ENCODE results near the gene ZNF620.
"Not testable (repeated sequence)": the region's sequence is repeated elsewhere in the genome, so short reads cannot be mapped to it uniquely, and the experiment has no call there.

Gene ZNF620

GRCh38 chr3:40532252-40532651 lies 26.4 kb downstream of the ZNF620 start:
- TF ChIP-seq CTCF (IDR thresholded peaks at IDR 0.05; ENCODE audit: insufficient read depth, low read length, missing control alignments) = no peak
- POLR2A ChIA-PET = no interaction called here
- CTCF ChIA-PET = no interaction called here
- H3K4me3 ChIP-seq (ENCODE audit: low read depth, low read length) = no peak overlapping the region
- DNase-seq (ENCODE audit: low read depth, low spot score) = no peak

GRCh38 chr3:40534283-40534682 lies 28.4 kb downstream of the ZNF620 start:
- DNase-seq (ENCODE audit: low read depth, low spot score) = no peak
- H3K4me3 ChIP-seq (ENCODE audit: low read depth, low read length) = no peak overlapping the region
- CTCF ChIA-PET = no interaction called here
- TF ChIP-seq CTCF (IDR thresholded peaks at IDR 0.05; ENCODE audit: insufficient read depth, low read length, missing control alignments) = no peak
- POLR2A ChIA-PET = no interaction called here

- ChIA-PET CTCF (no interaction called here), POLR2A (no interaction called here)
- no peak overlapping the region for H3K4me3 ChIP-seq (ENCODE audit: low read depth, low read length)
- no peak for TF ChIP-seq CTCF (IDR thresholded peaks at IDR 0.05; ENCODE audit: insufficient read depth, low read length, missing control alignments)
- no peak for DNase-seq (ENCODE audit: low read depth, low spot score)
These were observed 41.0 kb downstream of the ZNF620 start for GRCh38 chr3:40546816-40547215.

GRCh38 chr3:40550167-40550566 lies 44.3 kb downstream of the ZNF620 start:
- POLR2A ChIA-PET = no interaction called here
- no peak for DNase-seq (ENCODE audit: low read depth, low spot score)
- CTCF ChIA-PET = no interaction called here
- no peak for TF ChIP-seq CTCF (IDR thresholded peaks at IDR 0.05; ENCODE audit: insufficient read depth, low read length, missing control alignments)
- no peak overlapping the region for H3K4me3 ChIP-seq (ENCODE audit: low read depth, low read length)

GRCh38 chr3:40557575-40558161 lies 51.8 kb downstream of the ZNF620 start:
- POLR2A ChIA-PET = no interaction called here
- no peak for DNase-seq (ENCODE audit: low read depth, low spot score)
- no peak for TF ChIP-seq CTCF (IDR thresholded peaks at IDR 0.05; ENCODE audit: insufficient read depth, low read length, missing control alignments)
- CTCF ChIA-PET = interaction anchor here (0.6 to 1.1 kb wide), 2 partner anchors 23 to 168 kb away, joined by 3 read pairs; no protein-coding TSS in a partner anchor
- H3K4me3 ChIP-seq (ENCODE audit: low read depth, low read length) = no peak overlapping the region

GRCh38 chr3:40562482-40562881 lies 56.6 kb downstream of the ZNF620 start:
- DNase-seq (ENCODE audit: low read depth, low spot score); CTCF ChIA-PET; POLR2A ChIA-PET; H3K4me3 ChIP-seq (ENCODE audit: low read depth, low read length): not testable (repeated sequence)

- CTCF ChIA-PET; POLR2A ChIA-PET; DNase-seq (ENCODE audit: low read depth, low spot score); H3K4me3 ChIP-seq (ENCODE audit: low read depth, low read length): not testable (repeated sequence)
These were observed 59.8 kb downstream of the ZNF620 start for GRCh38 chr3:40565629-40566028.

Measured in AG04449 (cell line).